ENCODE results near the gene EARS2.

The EARS2 gene

DNA sequence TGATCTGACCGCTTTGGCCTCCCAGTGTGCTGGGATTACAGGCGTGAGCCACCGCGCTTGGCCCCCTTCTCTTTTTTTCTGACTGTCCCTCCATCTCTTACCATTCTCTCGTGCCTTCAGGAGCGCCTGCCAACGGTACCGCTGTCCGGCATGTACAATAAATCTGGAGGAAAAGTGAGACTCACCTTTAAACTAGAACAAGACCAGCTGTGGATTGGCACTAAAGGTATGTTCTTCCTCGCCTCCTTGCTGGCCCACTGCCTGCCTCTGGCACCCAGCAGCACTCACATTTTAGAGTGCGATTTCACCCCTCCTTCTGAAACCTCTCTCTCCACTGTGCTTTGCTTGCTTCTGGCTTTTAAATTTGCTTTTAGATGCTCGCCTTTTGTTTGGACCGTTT is 5.4 kb upstream of the EARS2 start:
- H2AFZ ChIP-seq (ENCODE audit: low read depth, low read length), result no peak overlapping the region
- no peak for ATAC-seq (ENCODE audit: insufficient read depth, low read depth)
- peaks cover 37% of the 10 kb centered on the region for H3K79me2 ChIP-seq (ENCODE audit: insufficient read depth, low read length)
- no peak overlapping the region for H3K9ac ChIP-seq (ENCODE audit: low read depth, low read length)
- peaks cover 82% of the 10 kb centered on the region for H3K36me3 ChIP-seq (ENCODE audit: insufficient read depth, low read length)
- H3K27ac ChIP-seq (ENCODE audit: low read length), result no peak overlapping the region
- no peak overlapping the region for H3K4me2 ChIP-seq (ENCODE audit: insufficient read depth, low read length)
- no peak for DNase-seq
- H3K27me3 ChIP-seq (ENCODE audit: insufficient read depth, low read length, poor library complexity), result no peaks in the 10 kb centered on the region
- peaks cover 5% of the 10 kb centered on the region; the same call in 1 of the 2 replicates for H4K20me1 ChIP-seq (ENCODE audit: insufficient read depth, low read length)
- no peaks in the 10 kb centered on the region for H3K9me3 ChIP-seq (ENCODE audit: insufficient read depth, low read length, severe bottlenecking)
- peaks cover 22% of the 10 kb centered on the region for H3K4me1 ChIP-seq (ENCODE audit: insufficient read depth, low read length)
- H3K4me3 ChIP-seq (ENCODE audit: low read depth in 1 of 2, low read length in 2 of 2), result no peak overlapping the region
- TF ChIP-seq, protein P1, sequence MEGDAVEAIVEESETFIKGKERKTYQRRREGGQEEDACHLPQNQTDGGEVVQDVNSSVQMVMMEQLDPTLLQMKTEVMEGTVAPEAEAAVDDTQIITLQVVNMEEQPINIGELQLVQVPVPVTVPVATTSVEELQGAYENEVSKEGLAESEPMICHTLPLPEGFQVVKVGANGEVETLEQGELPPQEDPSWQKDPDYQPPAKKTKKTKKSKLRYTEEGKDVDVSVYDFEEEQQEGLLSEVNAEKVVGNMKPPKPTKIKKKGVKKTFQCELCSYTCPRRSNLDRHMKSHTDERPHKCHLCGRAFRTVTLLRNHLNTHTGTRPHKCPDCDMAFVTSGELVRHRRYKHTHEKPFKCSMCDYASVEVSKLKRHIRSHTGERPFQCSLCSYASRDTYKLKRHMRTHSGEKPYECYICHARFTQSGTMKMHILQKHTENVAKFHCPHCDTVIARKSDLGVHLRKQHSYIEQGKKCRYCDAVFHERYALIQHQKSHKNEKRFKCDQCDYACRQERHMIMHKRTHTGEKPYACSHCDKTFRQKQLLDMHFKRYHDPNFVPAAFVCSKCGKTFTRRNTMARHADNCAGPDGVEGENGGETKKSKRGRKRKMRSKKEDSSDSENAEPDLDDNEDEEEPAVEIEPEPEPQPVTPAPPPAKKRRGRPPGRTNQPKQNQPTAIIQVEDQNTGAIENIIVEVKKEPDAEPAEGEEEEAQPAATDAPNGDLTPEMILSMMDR (IDR thresholded peaks at IDR 0.05; ENCODE audit: borderline replicate concordance, extremely low read depth, low read length, poor library complexity, severe bottlenecking), result no peak
- no peak for TF ChIP-seq EZH2 (IDR thresholded peaks at IDR 0.05; ENCODE audit: borderline replicate concordance, low read depth, low read length, severe bottlenecking)

DNA sequence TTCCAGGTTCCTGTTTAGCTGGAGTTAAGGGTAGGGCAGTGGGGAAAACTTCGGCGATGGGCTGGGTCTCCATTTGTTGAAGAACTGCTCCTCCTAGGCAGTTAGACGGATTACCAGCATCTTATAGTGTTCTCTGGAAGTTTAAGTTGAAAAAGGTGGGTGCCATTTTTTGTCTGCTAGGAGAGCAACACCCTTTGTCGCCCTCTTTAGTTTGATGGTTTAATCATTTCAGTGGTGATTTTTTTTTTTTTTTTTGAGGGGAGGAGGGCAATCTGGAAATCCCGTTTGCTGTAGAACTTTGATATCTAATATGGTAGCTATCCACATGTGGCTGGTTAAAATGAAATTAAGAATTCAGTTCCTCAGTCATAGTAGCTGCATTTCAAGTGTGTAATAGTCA is 4.4 kb upstream of the EARS2 start:
- no peaks in the 10 kb centered on the region for H3K9me3 ChIP-seq (ENCODE audit: insufficient read depth, low read length, severe bottlenecking)
- no peak overlapping the region for H3K27ac ChIP-seq (ENCODE audit: low read length)
- H3K79me2 ChIP-seq (ENCODE audit: insufficient read depth, low read length), result peaks cover 42% of the 10 kb centered on the region
- H3K4me2 ChIP-seq (ENCODE audit: insufficient read depth, low read length), result no peak overlapping the region
- peaks cover 5% of the 10 kb centered on the region; the same call in 1 of the 2 replicates for H4K20me1 ChIP-seq (ENCODE audit: insufficient read depth, low read length)
- no peak for DNase-seq
- H3K27me3 ChIP-seq (ENCODE audit: insufficient read depth, low read length, poor library complexity), result no peaks in the 10 kb centered on the region
- H3K36me3 ChIP-seq (ENCODE audit: insufficient read depth, low read length), result peaks cover 73% of the 10 kb centered on the region
- TF ChIP-seq, protein P1 (IDR thresholded peaks at IDR 0.05; ENCODE audit: borderline replicate concordance, extremely low read depth, low read length, poor library complexity, severe bottlenecking), result no peak
- no peak for TF ChIP-seq EZH2 (IDR thresholded peaks at IDR 0.05; ENCODE audit: borderline replicate concordance, low read depth, low read length, severe bottlenecking)
- H3K9ac ChIP-seq (ENCODE audit: low read depth, low read length), result no peak overlapping the region
- ATAC-seq (ENCODE audit: insufficient read depth, low read depth), result no peak
- no peak overlapping the region for H3K4me3 ChIP-seq (ENCODE audit: low read depth in 1 of 2, low read length in 2 of 2)
- no peak overlapping the region for H2AFZ ChIP-seq (ENCODE audit: low read depth, low read length)
- H3K4me1 ChIP-seq (ENCODE audit: insufficient read depth, low read length), result peaks cover 26% of the 10 kb centered on the region

DNA sequence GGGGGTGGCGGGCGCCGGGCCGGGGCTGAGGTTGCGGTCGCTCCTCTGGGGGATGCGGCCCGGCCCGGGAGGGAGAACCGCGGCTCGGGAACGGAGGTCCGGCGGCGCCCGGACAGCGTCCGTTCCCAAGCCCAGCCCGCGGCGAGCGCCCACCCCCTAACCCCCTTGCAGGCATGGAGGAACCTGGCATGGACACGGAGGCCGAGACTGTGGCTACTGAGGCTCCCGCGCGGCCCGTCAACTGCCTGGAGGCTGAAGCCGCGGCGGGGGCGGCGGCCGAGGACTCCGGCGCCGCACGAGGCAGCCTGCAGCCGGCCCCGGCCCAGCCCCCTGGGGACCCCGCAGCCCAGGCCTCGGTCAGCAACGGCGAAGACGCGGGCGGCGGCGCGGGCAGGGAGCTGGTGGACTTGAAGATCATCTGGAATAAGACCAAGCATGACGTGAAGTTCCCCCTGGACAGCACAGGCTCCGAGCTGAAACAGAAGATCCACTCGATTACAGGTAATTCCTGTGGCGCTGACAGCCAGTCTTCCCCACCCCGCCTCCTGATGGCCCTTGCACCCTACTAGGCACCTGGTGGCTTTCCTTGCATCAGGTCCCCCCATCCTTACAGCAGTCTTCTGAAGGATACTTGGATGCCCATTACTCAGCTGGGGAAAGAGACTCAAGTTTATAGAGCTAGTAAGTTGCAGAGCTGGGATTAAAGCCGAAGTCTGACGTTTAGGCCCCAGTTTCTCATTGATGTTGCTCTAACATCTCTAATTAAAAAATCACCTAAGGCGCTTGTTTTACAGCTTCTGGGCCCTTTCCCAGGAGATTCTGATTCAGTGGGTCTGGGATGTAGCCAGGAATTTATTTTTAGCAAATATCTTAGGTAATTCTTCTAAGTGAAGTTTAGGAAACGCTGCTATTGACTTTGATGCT is 891 bp upstream of the EARS2 start:
- ATAC-seq (ENCODE audit: insufficient read depth, low read depth), result peak; percentile 9; the same call in 2 of the 3 replicates
- no peak for TF ChIP-seq EZH2 (IDR thresholded peaks at IDR 0.05; ENCODE audit: borderline replicate concordance, low read depth, low read length, severe bottlenecking)
- TF ChIP-seq, protein P1 (IDR thresholded peaks at IDR 0.05; ENCODE audit: borderline replicate concordance, extremely low read depth, low read length, poor library complexity, severe bottlenecking), result no peak
- H2AFZ ChIP-seq (ENCODE audit: low read depth, low read length), result peak overlapping the region; percentile 86

More for the DNA sequence above, 891 bp upstream of the EARS2 start:
- H3K9ac ChIP-seq (ENCODE audit: low read depth, low read length), result peak overlapping the region; percentile 96
- DNase-seq, result no peak
- no peaks in the 10 kb centered on the region for H3K9me3 ChIP-seq (ENCODE audit: insufficient read depth, low read length, severe bottlenecking)
- H3K27me3 ChIP-seq (ENCODE audit: insufficient read depth, low read length, poor library complexity), result no peaks in the 10 kb centered on the region
- H3K4me3 ChIP-seq (ENCODE audit: low read depth in 1 of 2, low read length in 2 of 2), result peak overlapping the region; percentile 31 to 93
- H3K27ac ChIP-seq (ENCODE audit: low read length), result peak overlapping the region; percentile 81
- H3K36me3 ChIP-seq (ENCODE audit: insufficient read depth, low read length), result peaks cover 41% of the 10 kb centered on the region
- H3K4me2 ChIP-seq (ENCODE audit: insufficient read depth, low read length), result peak overlapping the region; percentile 94
- peaks cover 2% of the 10 kb centered on the region; the same call in 1 of the 2 replicates for H4K20me1 ChIP-seq (ENCODE audit: insufficient read depth, low read length)
- H3K79me2 ChIP-seq (ENCODE audit: insufficient read depth, low read length), result peaks cover 62% of the 10 kb centered on the region
- H3K4me1 ChIP-seq (ENCODE audit: insufficient read depth, low read length), result peaks cover 39% of the 10 kb centered on the region

Measured in DND-41 (cell line).